GM12865 (cell line): Measurements from ENCODE around the gene ATP8A1.

ENCODE experiments used
- DNase-seq: peaks from one replicate; pipeline ENCODE4 v3.0.0; 2010; ENCODE audit warnings: low read depth
- H3K4me3 ChIP-seq: 2 replicates; pipeline ENCODE4 v1.5.1; 2011; ENCODE audit warnings: mild to moderate bottlenecking, low read depth, low read length, control low read depth
- TF ChIP-seq, protein P1 (sequence below): IDR thresholded peaks from 2 replicates; pipeline ENCODE4 v1.5.1; 2011; ENCODE audit warnings: low read length, control low read depth, low read depth, inconsistent platforms; ENCODE audit not compliant: insufficient read depth; ENCODE audit errors: missing control alignments

Gene ATP8A1

DNA sequence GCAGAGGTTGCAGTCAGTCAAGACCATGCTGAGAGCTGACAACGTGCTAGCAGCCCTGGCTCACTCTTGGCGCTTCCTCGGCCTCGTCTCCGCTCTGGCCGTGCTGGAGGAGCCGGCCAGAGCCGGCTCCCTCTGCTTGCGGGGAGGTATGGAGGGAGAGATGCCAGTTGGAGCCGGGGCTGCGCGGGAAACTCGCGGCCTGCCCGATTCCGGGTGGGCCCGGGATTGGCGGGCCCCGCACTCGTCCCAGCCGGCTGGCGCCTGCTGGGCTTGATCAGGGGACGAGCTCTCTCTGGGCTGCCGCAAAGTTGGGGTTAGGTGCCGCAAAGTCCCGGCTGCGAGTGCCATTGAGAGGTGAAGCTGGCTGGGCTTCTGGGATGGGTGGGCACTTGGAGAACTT lies 287.4 kb downstream of the ATP8A1 start:
- no peak for DNase-seq
- TF ChIP-seq, protein P1, sequence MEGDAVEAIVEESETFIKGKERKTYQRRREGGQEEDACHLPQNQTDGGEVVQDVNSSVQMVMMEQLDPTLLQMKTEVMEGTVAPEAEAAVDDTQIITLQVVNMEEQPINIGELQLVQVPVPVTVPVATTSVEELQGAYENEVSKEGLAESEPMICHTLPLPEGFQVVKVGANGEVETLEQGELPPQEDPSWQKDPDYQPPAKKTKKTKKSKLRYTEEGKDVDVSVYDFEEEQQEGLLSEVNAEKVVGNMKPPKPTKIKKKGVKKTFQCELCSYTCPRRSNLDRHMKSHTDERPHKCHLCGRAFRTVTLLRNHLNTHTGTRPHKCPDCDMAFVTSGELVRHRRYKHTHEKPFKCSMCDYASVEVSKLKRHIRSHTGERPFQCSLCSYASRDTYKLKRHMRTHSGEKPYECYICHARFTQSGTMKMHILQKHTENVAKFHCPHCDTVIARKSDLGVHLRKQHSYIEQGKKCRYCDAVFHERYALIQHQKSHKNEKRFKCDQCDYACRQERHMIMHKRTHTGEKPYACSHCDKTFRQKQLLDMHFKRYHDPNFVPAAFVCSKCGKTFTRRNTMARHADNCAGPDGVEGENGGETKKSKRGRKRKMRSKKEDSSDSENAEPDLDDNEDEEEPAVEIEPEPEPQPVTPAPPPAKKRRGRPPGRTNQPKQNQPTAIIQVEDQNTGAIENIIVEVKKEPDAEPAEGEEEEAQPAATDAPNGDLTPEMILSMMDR = no peak

GRCh38 chr4:42366959-42367358 lies 289.9 kb downstream of the ATP8A1 start:
- no peak for DNase-seq
- TF ChIP-seq, protein P1 = no peak
- H3K4me3 ChIP-seq = no peak overlapping the region

More for the DNA sequence above, 287.4 kb downstream of the ATP8A1 start:
- H3K4me3 ChIP-seq = no peak overlapping the region

GRCh38 chr4:42364266-42365053 lies 292.4 kb downstream of the ATP8A1 start:
- H3K4me3 ChIP-seq = no peak overlapping the region
- DNase-seq = no peak
- TF ChIP-seq, protein P1 = no peak

- TF ChIP-seq, protein P1 = no peak
- no peak for DNase-seq
- no peak overlapping the region for H3K4me3 ChIP-seq
These were observed 293.3 kb downstream of the ATP8A1 start for GRCh38 chr4:42363614-42364013.

DNA sequence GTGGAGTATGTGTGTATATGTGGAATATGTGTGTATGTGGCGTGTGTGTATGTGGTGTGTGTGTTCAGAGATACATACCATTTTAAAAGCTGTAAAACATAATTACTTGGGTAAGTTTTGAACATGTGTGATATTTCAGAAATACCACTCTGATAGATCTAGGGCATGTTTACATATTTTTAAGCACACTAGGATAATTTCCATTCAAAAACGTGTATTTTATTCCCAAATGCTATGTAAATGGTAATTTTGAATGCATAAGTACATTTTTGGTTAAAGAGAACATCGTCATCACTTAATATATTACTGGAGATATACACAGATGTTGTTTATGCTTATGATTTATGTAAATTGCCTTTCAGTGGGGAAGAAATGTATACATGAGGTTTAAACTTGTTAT lies 294.3 kb downstream of the ATP8A1 start:
- no peak overlapping the region for H3K4me3 ChIP-seq
- no peak for DNase-seq
- TF ChIP-seq, protein P1 = no peak

DNA sequence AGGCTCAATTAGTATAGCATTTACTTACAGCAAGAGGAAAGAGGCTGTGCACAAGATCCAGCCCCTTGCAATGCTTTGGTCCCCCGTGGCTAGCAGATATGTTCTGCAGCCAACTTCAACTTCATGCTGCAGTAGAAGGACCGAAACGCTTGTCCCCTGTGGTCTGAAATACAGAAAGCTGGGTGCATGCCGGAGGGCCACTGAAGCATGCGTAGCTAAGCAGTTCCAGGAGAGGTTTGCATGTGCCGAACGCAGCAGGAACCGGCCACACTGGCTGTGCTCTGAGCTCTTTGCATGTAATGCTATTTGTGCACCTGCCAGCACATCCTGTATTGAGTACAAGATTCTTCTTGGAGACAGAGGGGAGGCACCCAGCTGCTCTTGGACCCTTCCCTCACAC lies 295.4 kb downstream of the ATP8A1 start:
- DNase-seq = peak; percentile 66
- H3K4me3 ChIP-seq = no peak overlapping the region
- TF ChIP-seq, protein P1 = no peak

GRCh38 chr4:42360256-42360669 lies 296.6 kb downstream of the ATP8A1 start:
- H3K4me3 ChIP-seq = no peak overlapping the region
- TF ChIP-seq, protein P1 = no peak
- DNase-seq = no peak
